Natural killer cell (primary cell): ENCODE data around the gene ZG16. TPM values are rescaled to one million over a fixed set of nuclear protein-coding genes. Genes with fewer than 3 reads are reported as not detected.
"Not testable (repeated sequence)": the region's sequence is repeated elsewhere in the genome, so short reads cannot be mapped to it uniquely, and the experiment has no call there.

Experiments used
- ATAC-seq, 3 donors: fragments of 150-1000 bp in 2 of 3; fragments of 200-7000 bp in 1 of 3; cut with Tn5 transposase; 1 replicate in 1 of 3; 2 replicates in 2 of 3; pipeline ENCODE4 v1.10.0; 2021; ENCODE audit warnings: mild to moderate bottlenecking in 2 of 3, moderate library complexity in 2 of 3
- DNase-seq, 2 donors: peaks; one replicate each; pipeline versions ENCODE4 v3.0.0 to v3.0.0-alpha.2; 2013 to 2021; ENCODE audit warnings: mixed read lengths in 1 of 2
- H3K27ac ChIP-seq: one replicate; pipeline ENCODE4 v1.5.1; 2013; ENCODE audit warnings: mild to moderate bottlenecking, low read length
- H3K27me3 ChIP-seq: one replicate; pipeline ENCODE4 v1.6.1; 2013; ENCODE audit warnings: low read length; ENCODE audit not compliant: control insufficient read depth, insufficient read depth
- H3K36me3 ChIP-seq: one replicate; pipeline ENCODE4 v1.6.1; 2013; ENCODE audit warnings: low read length; ENCODE audit not compliant: control insufficient read depth, insufficient read depth
- H3K4me1 ChIP-seq: one replicate; pipeline ENCODE4 v1.6.1; 2013; ENCODE audit warnings: low read length; ENCODE audit not compliant: control insufficient read depth, insufficient read depth
- H3K4me3 ChIP-seq: one replicate; pipeline ENCODE4 v1.5.1; 2013; ENCODE audit warnings: low read length
- H3K9me3 ChIP-seq: one replicate; pipeline ENCODE4 v1.6.1; 2013; ENCODE audit warnings: low read length; ENCODE audit not compliant: control insufficient read depth, insufficient read depth
- H3K27ac Mint-ChIP-seq, 2 donors: one replicate each; pipeline ENCODE4 v1.8.0; 2022; ENCODE audit warnings: mild to moderate bottlenecking in 2 of 2, mixed read lengths in 2 of 2, moderate library complexity in 1 of 2
- H3K27me3 Mint-ChIP-seq, 2 donors: one replicate each; pipeline ENCODE4 v1.8.0; 2022; ENCODE audit warnings: low read depth in 2 of 2, mixed read lengths in 2 of 2
- H3K36me3 Mint-ChIP-seq: one replicate; pipeline ENCODE4 v1.8.0; 2022; ENCODE audit warnings: mixed read lengths
- H3K4me1 Mint-ChIP-seq, 2 donors: one replicate each; pipeline ENCODE4 v1.8.0; 2022; ENCODE audit warnings: mixed read lengths in 2 of 2
- H3K4me3 Mint-ChIP-seq: one replicate; pipeline ENCODE4 v1.8.0; 2022; ENCODE audit warnings: mild to moderate bottlenecking, moderate library complexity, mixed read lengths
- H3K9me3 Mint-ChIP-seq, 2 donors: one replicate each; pipeline ENCODE4 v1.8.0; 2022; ENCODE audit warnings: mixed read lengths in 2 of 2
- CTCF ChIP-seq: fragments of 200-600 bp; IDR thresholded peaks from one replicate; pipeline ENCODE4 v1.8.0; 2022; ENCODE audit warnings: antibody characterized with exemption
- WGBS: methylation state at CpG from one replicate; pipeline ENCODE4 v1.1.7; 2013; ENCODE audit warnings: missing lambda C conversion rate; ENCODE audit not compliant: insufficient coverage; 5-methylcytosine and 5-hydroxymethylcytosine counted together
- intact Hi-C: fragments of 100-400 bp; cut with micrococcal nuclease; formaldehyde crosslinking; loops from one replicate; pipeline ENCODE4 v1.14.2; 2022
- total RNA-seq, 4 donors: library from RNA; stranded (reverse); fragments of 120-200 nt in 1 of 4; gene quantifications; one replicate each; pipeline versions ENCODE4 v1.2.3 to v1.2.4, GENCODE V29; 2013 to 2022

The ZG16 gene
- not detected for total RNA-seq
- not detected for total RNA-seq (2013)

- Histone ChIP-seq H3K9me3 (no peaks in the 10 kb centered on the region), H3K4me3 (no peak within 1 kb of the TSS), H3K4me1 (no peaks in the 10 kb centered on the region), H3K27ac (no peak within 1 kb of the TSS), H3K36me3 (no peaks in the 10 kb centered on the region), H3K27me3 (no peaks in the 10 kb centered on the region)
- Mint-ChIP-seq H3K4me3 (no peak within 1 kb of the TSS), H3K27me3 (no peaks in the 10 kb centered on the region), H3K4me1 (peaks cover 0 to 5% of the 10 kb centered on the region in 2 donors), H3K36me3 (no peaks in the 10 kb centered on the region), H3K9me3 (no peaks in the 10 kb centered on the region), H3K27ac (no peak within 1 kb of the TSS)
- no peak for DNase-seq
- TF ChIP-seq CTCF: no peak
- 80% methylated on average over 9 of the region's 10 CpGs for WGBS
- ATAC-seq: no peak
- intact Hi-C loops: no loop called here
Measured at GRCh38 chr16:29777576-29778350, at the start of gene ZG16. Gene ZG16, plus strand, starts transcription at chr16:29778256. Its CDS starts 1,011 bp downstream, at chr16:29779267.

- peaks cover 21 to 28% of the 10 kb centered on the region in 2 donors for H3K4me1 Mint-ChIP-seq
- intact Hi-C loops: no loop called here
- no peak overlapping the region for H3K27ac Mint-ChIP-seq
- Histone ChIP-seq H3K4me1 (peaks cover 35% of the 10 kb centered on the region), H3K4me3 (no peak overlapping the region), H3K9me3 (no peaks in the 10 kb centered on the region), H3K27me3 (no peaks in the 10 kb centered on the region), H3K36me3 (no peaks in the 10 kb centered on the region), H3K27ac (no peak overlapping the region)
- no peaks in the 10 kb centered on the region for H3K27me3 Mint-ChIP-seq
- DNase-seq (peak in 1 of 2 donors; percentile 42), ATAC-seq (no peak)
- H3K9me3 Mint-ChIP-seq: peaks cover 0 to 2% of the 10 kb centered on the region in 2 donors
- no peaks in the 10 kb centered on the region for H3K36me3 Mint-ChIP-seq
- 57% methylated on average over 5 of the region's 6 CpGs for WGBS
- TF ChIP-seq CTCF: no peak
- H3K4me3 Mint-ChIP-seq: no peak overlapping the region
Measured at GRCh38 chr16:29729116-29729521, 48.9 kb upstream of the ZG16 start.

- Histone ChIP-seq H3K4me3 (no peak overlapping the region), H3K4me1 (peaks cover 39% of the 10 kb centered on the region), H3K9me3 (no peaks in the 10 kb centered on the region), H3K36me3 (no peaks in the 10 kb centered on the region), H3K27me3 (no peaks in the 10 kb centered on the region), H3K27ac (no peak overlapping the region)
- Mint-ChIP-seq H3K9me3 (peaks cover 0 to 2% of the 10 kb centered on the region in 2 donors), H3K27me3 (no peaks in the 10 kb centered on the region), H3K4me3 (peak overlapping the region; percentile 50), H3K27ac (peak overlapping the region; percentile 74 to 80), H3K4me1 (peaks cover 30 to 37% of the 10 kb centered on the region in 2 donors), H3K36me3 (no peaks in the 10 kb centered on the region)
- DNase-seq (no peak), ATAC-seq (peak in 1 of 3 donors; percentile 35)
- no peak for TF ChIP-seq CTCF
- intact Hi-C loops: no loop called here
- 48% methylated on average over 7 of the region's 7 CpGs for WGBS
Measured at GRCh38 chr16:29730649-29731048, 47.4 kb upstream of the ZG16 start.

- Histone ChIP-seq H3K27ac (peak overlapping the region; percentile 5), H3K4me1 (peaks cover 43% of the 10 kb centered on the region)
- not testable (repeated sequence) for H3K4me3 ChIP-seq, H3K9me3 Mint-ChIP-seq, H3K36me3 Mint-ChIP-seq, H3K9me3 ChIP-seq, H3K27me3 Mint-ChIP-seq, H3K36me3 ChIP-seq, H3K27me3 ChIP-seq
- intact Hi-C loops: loop anchor here (2.0 kb wide), 1 partner anchor 15 kb away; no protein-coding TSS in a partner anchor
- peak overlapping the region; percentile 74 to 87 for H3K27ac Mint-ChIP-seq
- ATAC-seq (peak; percentile 62 to 66 (median 64)), DNase-seq (peak in 1 of 2 donors; percentile 63)
- peaks cover 43 to 50% of the 10 kb centered on the region in 2 donors for H3K4me1 Mint-ChIP-seq
- peak overlapping the region; percentile 81 for H3K4me3 Mint-ChIP-seq
- 39% methylated on average over 9 of the region's 13 CpGs for WGBS
Measured at GRCh38 chr16:29731768-29732601, 46.1 kb upstream of the ZG16 start.
